Fibroblast of peridontal ligament (primary cell): Measurements from ENCODE around the gene NEU4.

Experiments
- DNase-seq: peaks from one replicate; pipeline ENCODE4 v3.0.0-alpha.2; 2010; ENCODE audit errors: extremely low read depth

The NEU4 gene

DNA sequence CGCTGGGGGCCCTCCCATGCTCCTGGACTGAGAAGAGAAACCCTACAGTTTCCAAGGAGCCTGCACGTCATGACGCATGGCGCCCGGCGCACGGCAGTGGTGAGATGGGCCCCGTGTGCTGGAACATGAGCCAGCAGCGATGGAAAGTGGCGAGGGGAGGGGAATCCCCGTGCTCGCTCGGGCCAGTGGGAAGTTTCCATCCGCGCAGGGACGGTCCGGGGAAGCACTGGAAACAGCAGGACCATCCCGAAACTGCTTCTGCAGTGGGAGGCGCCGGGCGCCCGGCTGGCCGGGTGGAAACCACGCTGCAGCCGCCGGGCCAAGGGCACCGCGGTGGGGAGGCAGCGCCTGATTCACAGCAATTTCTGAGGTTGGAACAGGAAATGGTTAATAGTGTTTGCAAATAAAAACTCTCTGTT, 54.6 kb downstream of the NEU4 start:
- DNase-seq, result peak; percentile 31

DNA sequence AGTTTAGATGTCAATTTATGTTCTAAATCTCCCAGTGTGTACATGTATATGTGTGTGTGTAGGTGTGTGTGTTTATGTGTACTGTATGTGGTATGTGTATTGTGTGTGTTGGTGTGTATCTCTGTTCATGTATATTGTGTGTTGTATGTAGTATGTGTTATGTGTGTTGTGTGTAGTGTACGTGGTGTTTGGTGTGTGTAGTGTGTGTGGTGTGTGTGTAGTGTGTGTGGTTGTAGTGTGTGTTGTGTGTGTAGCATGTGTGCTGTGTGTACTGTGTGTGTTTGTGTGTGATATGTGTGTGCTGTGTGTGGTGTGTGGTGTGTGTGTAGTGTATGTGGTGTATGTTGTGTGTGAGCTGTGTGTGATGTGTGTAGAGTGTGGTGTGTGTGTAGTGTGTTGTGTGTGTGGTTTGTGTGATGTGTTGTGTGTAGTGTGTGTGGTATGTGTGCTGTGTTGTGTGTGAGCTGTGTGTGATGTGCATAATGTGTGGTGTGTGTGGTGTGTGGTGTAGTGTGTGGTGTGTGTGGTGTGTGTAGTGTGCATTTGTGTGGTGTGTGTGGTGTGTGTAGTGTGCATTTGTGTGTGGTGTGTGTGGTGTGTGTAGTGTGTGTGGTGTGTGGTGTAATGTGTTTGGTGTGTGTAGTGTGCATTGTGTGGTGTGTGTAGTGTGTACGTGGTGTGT, 55.3 kb downstream of the NEU4 start:
- no peak for DNase-seq

DNA sequence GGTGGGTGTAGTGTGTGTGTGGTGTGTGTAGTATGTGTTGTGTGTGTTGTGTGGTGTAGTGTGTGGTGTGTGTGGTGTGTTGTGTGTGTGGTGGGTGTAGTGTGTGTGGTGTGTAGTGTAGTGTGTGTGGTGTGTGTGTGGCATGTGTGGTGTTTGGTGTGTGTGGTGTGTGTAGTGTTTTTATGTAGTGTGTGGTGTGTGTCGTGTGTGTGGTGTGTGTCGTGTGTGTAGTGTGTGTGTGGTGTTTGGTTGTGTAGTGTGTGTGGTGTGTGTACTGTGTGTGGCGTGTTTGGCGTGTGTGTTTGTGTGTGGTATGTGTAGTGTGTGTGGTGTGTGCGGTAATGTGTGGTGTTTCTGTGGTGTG, 55.8 kb downstream of the NEU4 start:
- DNase-seq, result no peak

DNA sequence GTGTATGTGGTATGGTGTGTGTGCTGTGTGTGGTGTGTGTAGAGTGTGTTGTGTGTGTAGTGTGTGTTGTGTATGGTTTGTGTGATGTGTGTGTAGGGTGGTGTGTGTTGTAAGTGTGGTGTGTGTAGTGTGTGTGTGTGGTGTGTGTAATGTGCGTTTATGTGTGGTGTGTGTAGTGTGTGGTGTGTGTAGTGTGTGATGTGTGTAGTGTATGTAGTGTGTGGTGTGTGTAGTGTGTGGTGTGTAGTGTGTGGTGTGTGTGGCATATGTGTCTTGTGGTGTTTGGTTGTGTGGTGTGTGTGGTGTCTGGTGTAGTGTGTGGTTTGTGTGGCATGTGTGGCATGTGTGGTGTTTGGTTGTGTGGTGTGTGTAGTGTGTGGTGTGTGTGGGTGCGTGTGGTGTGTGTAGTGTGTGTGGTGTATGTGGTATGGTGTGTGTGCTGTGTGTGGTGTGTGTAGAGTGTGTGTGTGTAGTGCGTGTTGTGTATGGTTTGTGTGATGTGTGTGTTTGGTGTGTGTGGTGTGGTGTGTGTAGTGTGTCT, 56.5 kb downstream of the NEU4 start:
- DNase-seq, result no peak

DNA sequence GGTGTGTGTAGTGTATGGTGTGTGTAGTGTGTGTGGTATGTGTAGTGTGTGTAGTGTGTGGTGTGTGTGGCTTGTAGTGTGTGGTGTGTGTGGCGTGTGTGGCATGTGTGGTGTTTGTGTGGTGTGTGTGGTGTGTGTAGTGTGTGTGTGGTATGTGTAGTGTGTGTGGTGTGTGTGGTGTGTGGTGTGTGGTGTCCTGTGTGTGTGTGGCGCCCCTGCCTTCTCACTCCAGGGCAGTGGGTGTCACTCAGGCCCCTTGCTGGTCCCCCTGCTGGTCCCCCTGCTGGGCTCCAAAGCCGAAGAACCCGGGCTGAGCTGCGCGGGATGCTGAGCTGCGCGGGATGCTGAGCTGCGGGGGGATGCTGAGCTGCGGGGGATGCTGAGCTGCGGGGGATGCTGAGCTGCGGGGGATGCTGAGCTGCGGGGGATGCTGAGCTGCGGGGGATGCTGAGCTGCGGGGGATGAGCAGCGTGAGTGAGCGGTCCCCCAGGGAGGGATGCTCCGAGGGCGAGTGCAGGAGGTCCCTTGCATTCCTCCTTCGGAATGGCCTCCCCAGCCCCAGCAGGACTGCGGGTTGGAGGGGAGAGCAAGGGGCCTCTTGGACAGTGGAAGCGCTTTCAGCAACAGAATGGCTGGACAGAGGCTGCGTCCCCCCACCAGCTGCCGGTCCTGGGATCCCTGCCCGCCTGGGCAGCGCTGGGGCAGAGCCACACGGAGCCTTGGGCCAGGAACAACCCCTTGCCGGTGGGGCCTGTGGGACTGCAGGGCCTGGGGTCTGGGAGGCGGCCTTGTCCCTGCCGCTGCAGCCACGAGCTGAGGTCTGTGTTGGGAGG, 57.2 kb downstream of the NEU4 start:
- DNase-seq, result no peak
